Jurkat, Clone E6-1 (cell line): ENCODE data around the gene DDIAS.

Experiments used
- DNase-seq: peaks from one replicate; pipeline ENCODE4 v3.0.0-alpha.2; 2011; ENCODE audit warnings: low read depth, low spot score
- H3K4me3 ChIP-seq: 2 replicates; pipeline ENCODE4 v1.5.1; 2011; ENCODE audit warnings: mild to moderate bottlenecking, low read length, control low read depth, moderate library complexity

DDIAS gene

GRCh38 chr11:82874646-82875523 is 26.7 kb upstream of the DDIAS start:
- no peak for DNase-seq
- H3K4me3 ChIP-seq, result no peak overlapping the region

- DNase-seq, result no peak
- no peak overlapping the region for H3K4me3 ChIP-seq
These were observed 17.7 kb upstream of the DDIAS start for GRCh38 chr11:82883853-82884252.

GRCh38 chr11:82889133-82890001 is 12.2 kb upstream of the DDIAS start:
- no peak overlapping the region for H3K4me3 ChIP-seq
- DNase-seq, result no peak

- no peak overlapping the region for H3K4me3 ChIP-seq
- no peak for DNase-seq
These were observed 11.6 kb upstream of the DDIAS start for GRCh38 chr11:82890002-82890341.

- H3K4me3 ChIP-seq, result no peak overlapping the region
- DNase-seq, result no peak
These were observed 10.6 kb upstream of the DDIAS start for GRCh38 chr11:82890936-82891335.

GRCh38 chr11:82892611-82893169 is 8.8 kb upstream of the DDIAS start:
- no peak for DNase-seq
- no peak overlapping the region for H3K4me3 ChIP-seq

GRCh38 chr11:82895437-82896091 is 6.0 kb upstream of the DDIAS start:
- DNase-seq, result no peak

GRCh38 chr11:82896183-82896582 is 5.4 kb upstream of the DDIAS start:
- no peak for DNase-seq
- no peak overlapping the region for H3K4me3 ChIP-seq

More at GRCh38 chr11:82895437-82896091, 6.0 kb upstream of the DDIAS start:
- no peak overlapping the region for H3K4me3 ChIP-seq

- no peak overlapping the region for H3K4me3 ChIP-seq
- no peak for DNase-seq
These were observed 3.3 kb upstream of the DDIAS start for GRCh38 chr11:82898241-82898640.

- H3K4me3 ChIP-seq, result peak overlapping the region; percentile 85
- peak; percentile 88 for DNase-seq
These were observed 2.2 kb upstream of the DDIAS start for GRCh38 chr11:82899186-82899820.

- DNase-seq, result no peak
- H3K4me3 ChIP-seq, result peak overlapping the region; percentile 85
These were observed 1.6 kb upstream of the DDIAS start for GRCh38 chr11:82899957-82900276.

GRCh38 chr11:82900277-82901164 is 1.0 kb upstream of the DDIAS start, which contains the start of gene PRCP:
PRCP (minus strand) TSS chr11:82900430; CDS start chr11:82900402, 28 bp downstream.
- peak; percentile 81 for DNase-seq
- H3K4me3 ChIP-seq, result peak within 1 kb of the TSS; percentile 85

- DNase-seq, result no peak
- H3K4me3 ChIP-seq, result peak overlapping the region; percentile 85
These were observed 468 bp downstream of the DDIAS start for GRCh38 chr11:82901922-82902485.

GRCh38 chr11:82902880-82903279 is 1.3 kb downstream of the DDIAS start:
- peak overlapping the region; percentile 85 for H3K4me3 ChIP-seq
- DNase-seq, result no peak

- DNase-seq, result no peak
- H3K4me3 ChIP-seq, result no peak overlapping the region
These were observed 2.5 kb downstream of the DDIAS start for GRCh38 chr11:82903843-82904586.

- no peak overlapping the region for H3K4me3 ChIP-seq
- no peak for DNase-seq
These were observed 4.7 kb downstream of the DDIAS start for GRCh38 chr11:82906236-82906635.

GRCh38 chr11:82906931-82907330 is 5.4 kb downstream of the DDIAS start:
- no peak overlapping the region for H3K4me3 ChIP-seq

More at GRCh38 chr11:82906931-82907330, 5.4 kb downstream of the DDIAS start:
- DNase-seq, result no peak
